ENCODE measurements around the gene CEP63. TPM values are rescaled to one million over a fixed set of nuclear protein-coding genes. Genes with fewer than 3 reads are reported as not detected.

CEP63 gene
- total and polyA plus RNA-seq, 2 experiments from 2014 or later: 15.1 to 53.9 TPM

DNA sequence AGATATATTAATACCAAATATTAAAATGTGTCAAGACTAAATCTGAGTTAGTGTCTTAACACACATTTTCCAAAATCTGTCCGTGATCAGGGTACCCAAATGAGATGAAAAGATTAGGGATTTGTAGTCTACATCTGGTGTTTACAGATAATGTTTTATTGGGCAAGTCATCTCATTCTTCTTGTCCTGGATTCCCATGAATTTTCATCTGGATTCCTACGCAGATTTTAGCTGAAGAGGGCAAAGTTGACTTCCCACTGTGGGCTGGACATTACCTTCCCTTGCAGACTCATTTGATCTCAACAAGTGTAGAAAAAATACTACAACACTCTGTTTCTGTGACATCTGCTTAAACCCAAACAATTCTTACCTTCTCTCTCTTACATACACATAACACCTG lies 79.1 kb downstream of the CEP63 start (continued):
- TF ChIP-seq REST (IDR thresholded peaks at IDR 0.05; ENCODE audit: unreplicated experiment) (no peak), EZH2 (IDR thresholded peaks at IDR 0.05; ENCODE audit: low read depth, unreplicated experiment) (no peak)

- ATAC-seq: no peak
- 0 out of 2 replicates have a peak, but pooled peaks cover 2% of the 10 kb centered on the region for H3K9me2 ChIP-seq (ENCODE audit: insufficient read depth)
- no peaks in the 10 kb centered on the region for H3K79me2 ChIP-seq (replicated peaks; ENCODE audit: insufficient read depth)
- H3K4me3 ChIP-seq: no peak overlapping the region
- H3K27me3 Mint-ChIP-seq (ENCODE audit: insufficient read depth, low read depth, poor library complexity): peaks cover 5% of the 10 kb centered on the region
- H3K36me3 Mint-ChIP-seq (ENCODE audit: low read depth): peaks cover 28% of the 10 kb centered on the region
- no peaks in the 10 kb centered on the region for H3K36me3 ChIP-seq (ENCODE audit: insufficient read depth)
- H3K27ac Mint-ChIP-seq: no peak overlapping the region
- H3F3A ChIP-seq (replicated peaks; ENCODE audit: low read depth): no peaks in the 10 kb centered on the region
- peaks cover 9% of the 10 kb centered on the region for H3K4me1 Mint-ChIP-seq
- DNase-seq (ENCODE audit: low spot score): no peak
- no peak overlapping the region for H3K27ac ChIP-seq (ENCODE audit: low read depth)
- H3K4me2 ChIP-seq: no peak overlapping the region
- no peaks in the 10 kb centered on the region for H3K27me3 ChIP-seq (ENCODE audit: insufficient read depth)
- H3K4me3 Mint-ChIP-seq: no peak overlapping the region
- no peaks in the 10 kb centered on the region; the same call in 1 of the 2 replicates for H3K4me1 ChIP-seq (ENCODE audit: insufficient read depth)
- no peak for TF ChIP-seq REST (IDR thresholded peaks at IDR 0.05; ENCODE audit: unreplicated experiment)
- TF ChIP-seq NANOG (IDR thresholded peaks at IDR 0.05; ENCODE audit: borderline replicate concordance): no peak
- TF ChIP-seq ZNF331 (CRISPR knock-in tag; IDR thresholded peaks at IDR 0.05; ENCODE audit: low read depth): no peak
- peaks cover 37% of the 10 kb centered on the region for H3K9me3 Mint-ChIP-seq
- no peak overlapping the region for H2AFZ ChIP-seq
- H4K20me1 ChIP-seq (replicated peaks; ENCODE audit: insufficient read depth): no peaks in the 10 kb centered on the region
These were observed 81.7 kb downstream of the CEP63 start for GRCh38 chr3:134567605-134568004.

DNA sequence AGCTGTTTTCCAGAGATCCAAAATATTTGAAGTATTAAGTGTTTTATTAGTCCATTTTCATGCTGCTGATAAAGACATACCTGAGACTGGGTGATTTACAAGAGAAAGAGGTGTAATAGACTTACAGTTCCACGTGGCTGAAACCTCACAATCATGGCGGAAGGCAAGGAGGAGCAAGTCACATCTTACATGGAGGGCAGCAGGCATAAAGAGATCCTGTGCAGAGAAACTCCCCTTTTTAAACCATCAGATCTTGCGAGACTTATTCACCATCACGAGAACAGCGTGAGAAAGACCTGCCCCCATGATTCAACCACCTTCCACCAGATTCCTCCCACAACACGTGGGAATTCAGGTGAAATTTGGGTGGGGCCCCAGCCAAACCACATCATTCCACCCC lies 82.9 kb downstream of the CEP63 start:
- Histone ChIP-seq H3K27ac (ENCODE audit: low read depth) (no peak overlapping the region), H3K36me3 (ENCODE audit: insufficient read depth) (no peaks in the 10 kb centered on the region), H3K4me2 (no peak overlapping the region), H4K20me1 (replicated peaks; ENCODE audit: insufficient read depth) (no peaks in the 10 kb centered on the region), H3F3A (replicated peaks; ENCODE audit: low read depth) (no peaks in the 10 kb centered on the region), H2AFZ (no peak overlapping the region), H3K27me3 (ENCODE audit: insufficient read depth) (no peaks in the 10 kb centered on the region), H3K79me2 (replicated peaks; ENCODE audit: insufficient read depth) (no peaks in the 10 kb centered on the region), H3K4me3 (no peak overlapping the region), H3K4me1 (ENCODE audit: insufficient read depth) (no peaks in the 10 kb centered on the region), H3K9me2 (ENCODE audit: insufficient read depth) (no peaks in the 10 kb centered on the region)
- Mint-ChIP-seq H3K4me3 (no peak overlapping the region), H3K27ac (no peak overlapping the region), H3K27me3 (ENCODE audit: insufficient read depth, low read depth, poor library complexity) (peaks cover 3% of the 10 kb centered on the region), H3K4me1 (peaks cover 2% of the 10 kb centered on the region; the same call in 2 of the 3 replicates), H3K36me3 (ENCODE audit: low read depth) (peaks cover 28% of the 10 kb centered on the region), H3K9me3 (peaks cover 37% of the 10 kb centered on the region)
- DNase-seq (ENCODE audit: low spot score) (no peak), ATAC-seq (no peak)
- TF ChIP-seq CTCF (conservative IDR thresholded peaks at IDR 0.05; ENCODE audit: low read depth in 2 of 2) (no peak), EZH2 (IDR thresholded peaks at IDR 0.05; ENCODE audit: low read depth, unreplicated experiment) (no peak), ETS1 (IDR thresholded peaks at IDR 0.05) (no peak), EZH2phosphoT487 (IDR thresholded peaks at IDR 0.05; ENCODE audit: unreplicated experiment) (no peak), ZNF331 (CRISPR knock-in tag; IDR thresholded peaks at IDR 0.05; ENCODE audit: low read depth) (no peak), POLR2AphosphoS5 (IDR thresholded peaks at IDR 0.05; ENCODE audit: low read depth) (no peak), CREB1 (CRISPR knock-in tag; IDR thresholded peaks at IDR 0.05; ENCODE audit: low read depth) (no peak), NANOG (IDR thresholded peaks at IDR 0.05; ENCODE audit: borderline replicate concordance) (no peak), STAT1 (IDR thresholded peaks at IDR 0.05; ENCODE audit: unreplicated experiment) (no peak), ZNF114 (CRISPR knock-in tag; IDR thresholded peaks at IDR 0.05) (no peak)
